Measurements from ENCODE around the gene PBX3.
A peak's percentile ranks its signal among the peaks of the same experiment; 100 is the strongest.
"Not testable (repeated sequence)": the region's sequence is repeated elsewhere in the genome, so short reads cannot be mapped to it uniquely, and the experiment has no call there.

Gene PBX3

GRCh38 chr9:125779220-125779565 lies 32.0 kb downstream of the PBX3 start:
- DNase-seq: not testable (repeated sequence)

- no peak for DNase-seq
Measured at GRCh38 chr9:125782718-125783117, 35.5 kb downstream of the PBX3 start.

- no peak for DNase-seq
Measured at GRCh38 chr9:125784286-125785049, 37.3 kb downstream of the PBX3 start.

GRCh38 chr9:125785248-125785751 lies 38.1 kb downstream of the PBX3 start:
- peak; percentile 1 for DNase-seq

- no peak for DNase-seq
Measured at GRCh38 chr9:125787715-125788114, 40.5 kb downstream of the PBX3 start.

GRCh38 chr9:125789196-125789595 lies 42.0 kb downstream of the PBX3 start:
- no peak for DNase-seq

GRCh38 chr9:125794708-125795107 lies 47.5 kb downstream of the PBX3 start:
- DNase-seq: no peak

GRCh38 chr9:125795970-125796596 lies 48.9 kb downstream of the PBX3 start:
- DNase-seq: no peak

- DNase-seq: no peak
Measured at GRCh38 chr9:125797930-125798329, 50.8 kb downstream of the PBX3 start.

GRCh38 chr9:125803526-125803925 lies 56.4 kb downstream of the PBX3 start:
- DNase-seq: no peak

GRCh38 chr9:125805057-125805456 lies 57.9 kb downstream of the PBX3 start:
- no peak for DNase-seq

GRCh38 chr9:125805586-125805985 lies 58.4 kb downstream of the PBX3 start:
- DNase-seq: no peak

GRCh38 chr9:125807079-125807478 lies 59.9 kb downstream of the PBX3 start:
- DNase-seq: no peak

- DNase-seq: no peak
Measured at GRCh38 chr9:125810161-125810560, 63.0 kb downstream of the PBX3 start.

GRCh38 chr9:125811002-125811401 lies 63.8 kb downstream of the PBX3 start:
- DNase-seq: no peak

GRCh38 chr9:125812403-125812802 lies 65.2 kb downstream of the PBX3 start:
- DNase-seq: no peak

- no peak for DNase-seq
Measured at GRCh38 chr9:125815568-125815967, 68.4 kb downstream of the PBX3 start.

GRCh38 chr9:125816321-125816720 lies 69.1 kb downstream of the PBX3 start:
- no peak for DNase-seq

GRCh38 chr9:125820100-125820804 lies 73.1 kb downstream of the PBX3 start:
- no peak for DNase-seq

GRCh38 chr9:125821078-125821477 lies 73.9 kb downstream of the PBX3 start:
- DNase-seq: no peak

- no peak for DNase-seq
Measured at GRCh38 chr9:125822160-125822559, 75.0 kb downstream of the PBX3 start.

GRCh38 chr9:125822902-125823301 lies 75.7 kb downstream of the PBX3 start:
- no peak for DNase-seq

- DNase-seq: peak; percentile 70
Measured at GRCh38 chr9:125823874-125824406, 76.8 kb downstream of the PBX3 start.

- no peak for DNase-seq
Measured at GRCh38 chr9:125825762-125826161, 78.6 kb downstream of the PBX3 start.
